Measurements from ENCODE around the gene NAIF1.
"Not testable (repeated sequence)": the region's sequence is repeated elsewhere in the genome, so short reads cannot be mapped to it uniquely, and the experiment has no call there.

Gene NAIF1

GRCh38 chr9:128036522-128036921 lies 30.6 kb downstream of the NAIF1 start:
- not testable (repeated sequence) for H2AFZ ChIP-seq (ENCODE audit: low read length); H3K4ac ChIP-seq (ENCODE audit: low read length); H3K4me2 ChIP-seq (ENCODE audit: insufficient read depth, low read length, poor library complexity, severe bottlenecking); H2BK5ac ChIP-seq (ENCODE audit: low read length); H3K4me1 ChIP-seq (ENCODE audit: control insufficient read depth in 2 of 2, insufficient read depth in 1 of 2, low read depth in 1 of 2, low read length in 2 of 2); H3K9ac ChIP-seq (ENCODE audit: low read depth, low read length, poor library complexity); H2BK12ac ChIP-seq (ENCODE audit: low read length); H3K9me3 ChIP-seq (replicated peaks in 1 of 2; ENCODE audit: control insufficient read depth in 2 of 2, insufficient read depth in 1 of 2, low read depth in 1 of 2, low read length in 2 of 2); H3K14ac ChIP-seq (ENCODE audit: low read length); H3K23ac ChIP-seq (ENCODE audit: low read depth, low read length, poor library complexity); H2AK5ac ChIP-seq (ENCODE audit: low read depth, low read length); H4K91ac ChIP-seq (ENCODE audit: low read depth, low read length, poor library complexity); H2BK15ac ChIP-seq (ENCODE audit: low read length); H4K8ac ChIP-seq (ENCODE audit: low read depth, low read length); H2BK120ac ChIP-seq (ENCODE audit: low read depth, low read length); H3K18ac ChIP-seq (ENCODE audit: low read length); H3K27me3 ChIP-seq (ENCODE audit: control insufficient read depth in 3 of 3, insufficient read depth in 3 of 3, low read depth in 1 of 3, low read length in 3 of 3); DNase-seq (ENCODE audit: low spot score); H3K36me3 ChIP-seq (replicated peaks in 1 of 2; ENCODE audit: control insufficient read depth in 2 of 2, insufficient read depth in 2 of 2, low read length in 2 of 2); H3K4me3 ChIP-seq (ENCODE audit: low read length in 2 of 2); H3K79me1 ChIP-seq (ENCODE audit: low read depth, low read length); H3K27ac ChIP-seq (replicated peaks; ENCODE audit: low read length)
- no CpG with 5 or more reads among the region's 3 CpGs for WGBS, 2 donors (ENCODE audit: extremely low coverage in 2 of 2, insufficient read length in 2 of 2, insufficient replicate concordance in 1 of 2)

- Histone ChIP-seq H3K4me3 (ENCODE audit: low read length in 2 of 2) (no peak overlapping the region), H2BK5ac (ENCODE audit: low read length) (no peak overlapping the region), H3K36me3 (replicated peaks in 1 of 2; ENCODE audit: control insufficient read depth in 2 of 2, insufficient read depth in 2 of 2, low read length in 2 of 2) (no peaks in the 10 kb centered on the region), H4K8ac (ENCODE audit: low read depth, low read length) (no peak overlapping the region), H3K9ac (ENCODE audit: low read depth, low read length, poor library complexity) (no peak overlapping the region), H2BK15ac (ENCODE audit: low read length) (peak overlapping the region; percentile 13), H2BK12ac (ENCODE audit: low read length) (peak overlapping the region; percentile 36), H3K23ac (ENCODE audit: low read depth, low read length, poor library complexity) (no peak overlapping the region), H3K4me2 (ENCODE audit: insufficient read depth, low read length, poor library complexity, severe bottlenecking) (no peak overlapping the region), H3K14ac (ENCODE audit: low read length) (no peak overlapping the region), H3K4ac (ENCODE audit: low read length) (no peak overlapping the region), H3K79me1 (ENCODE audit: low read depth, low read length) (no peaks in the 10 kb centered on the region), H4K91ac (ENCODE audit: low read depth, low read length, poor library complexity) (no peak overlapping the region), H3K18ac (ENCODE audit: low read length) (peak overlapping the region; percentile 55), H3K9me3 (replicated peaks in 1 of 2; ENCODE audit: control insufficient read depth in 2 of 2, insufficient read depth in 1 of 2, low read depth in 1 of 2, low read length in 2 of 2) (no peaks in the 10 kb centered on the region), H3K27me3 (ENCODE audit: control insufficient read depth in 3 of 3, insufficient read depth in 3 of 3, low read depth in 1 of 3, low read length in 3 of 3) (no peaks in the 10 kb centered on the region), H2AK5ac (ENCODE audit: low read depth, low read length) (peak overlapping the region; percentile 12), H3K4me1 (ENCODE audit: control insufficient read depth in 2 of 2, insufficient read depth in 1 of 2, low read depth in 1 of 2, low read length in 2 of 2) (no peaks in the 10 kb centered on the region), H2AFZ (ENCODE audit: low read length) (peak overlapping the region; percentile 70), H3K27ac (replicated peaks; ENCODE audit: low read length) (no peak overlapping the region), H2BK120ac (ENCODE audit: low read depth, low read length) (no peak overlapping the region)
- DNase-seq (ENCODE audit: low spot score) = peak; percentile 76
- no CpG with 5 or more reads among the region's 8 CpGs for WGBS, 2 donors (ENCODE audit: extremely low coverage in 2 of 2, insufficient read length in 2 of 2, insufficient replicate concordance in 1 of 2)
These were observed 32.1 kb downstream of the NAIF1 start for GRCh38 chr9:128034821-128035652.

GRCh38 chr9:128033609-128034008 lies 33.5 kb downstream of the NAIF1 start:
- Histone ChIP-seq H3K36me3 (replicated peaks in 1 of 2; ENCODE audit: control insufficient read depth in 2 of 2, insufficient read depth in 2 of 2, low read length in 2 of 2) (no peaks in the 10 kb centered on the region), H2AK5ac (ENCODE audit: low read depth, low read length) (no peak overlapping the region), H3K18ac (ENCODE audit: low read length) (no peak overlapping the region), H2BK120ac (ENCODE audit: low read depth, low read length) (no peak overlapping the region), H3K4me1 (ENCODE audit: control insufficient read depth in 2 of 2, insufficient read depth in 1 of 2, low read depth in 1 of 2, low read length in 2 of 2) (no peaks in the 10 kb centered on the region), H3K4ac (ENCODE audit: low read length) (no peak overlapping the region), H2AFZ (ENCODE audit: low read length) (no peak overlapping the region), H3K23ac (ENCODE audit: low read depth, low read length, poor library complexity) (no peak overlapping the region), H3K9ac (ENCODE audit: low read depth, low read length, poor library complexity) (no peak overlapping the region), H2BK15ac (ENCODE audit: low read length) (no peak overlapping the region), H3K27ac (replicated peaks; ENCODE audit: low read length) (no peak overlapping the region), H3K27me3 (ENCODE audit: control insufficient read depth in 3 of 3, insufficient read depth in 3 of 3, low read depth in 1 of 3, low read length in 3 of 3) (no peaks in the 10 kb centered on the region), H3K4me2 (ENCODE audit: insufficient read depth, low read length, poor library complexity, severe bottlenecking) (no peak overlapping the region), H3K14ac (ENCODE audit: low read length) (no peak overlapping the region), H3K79me1 (ENCODE audit: low read depth, low read length) (no peaks in the 10 kb centered on the region), H4K8ac (ENCODE audit: low read depth, low read length) (no peak overlapping the region), H2BK5ac (ENCODE audit: low read length) (no peak overlapping the region), H3K9me3 (replicated peaks in 1 of 2; ENCODE audit: control insufficient read depth in 2 of 2, insufficient read depth in 1 of 2, low read depth in 1 of 2, low read length in 2 of 2) (no peaks in the 10 kb centered on the region), H2BK12ac (ENCODE audit: low read length) (no peak overlapping the region), H4K91ac (ENCODE audit: low read depth, low read length, poor library complexity) (no peak overlapping the region), H3K4me3 (ENCODE audit: low read length in 2 of 2) (no peak overlapping the region)
- no peak for DNase-seq (ENCODE audit: low spot score)
- no CpG with 5 or more reads among the region's 4 CpGs for WGBS, 2 donors (ENCODE audit: extremely low coverage in 2 of 2, insufficient read length in 2 of 2, insufficient replicate concordance in 1 of 2)

GRCh38 chr9:128027705-128028104 lies 39.4 kb downstream of the NAIF1 start:
- DNase-seq (ENCODE audit: low spot score) = no peak
- no CpG with 5 or more reads among the region's 4 CpGs for WGBS, 2 donors (ENCODE audit: extremely low coverage in 2 of 2, insufficient read length in 2 of 2, insufficient replicate concordance in 1 of 2)
- no peak overlapping the region for H2AK5ac ChIP-seq (ENCODE audit: low read depth, low read length)

More at GRCh38 chr9:128027705-128028104, 39.4 kb downstream of the NAIF1 start:
- Histone ChIP-seq H3K4me3 (ENCODE audit: low read length in 2 of 2) (no peak overlapping the region), H3K4ac (ENCODE audit: low read length) (no peak overlapping the region), H3K9me3 (replicated peaks in 1 of 2; ENCODE audit: control insufficient read depth in 2 of 2, insufficient read depth in 1 of 2, low read depth in 1 of 2, low read length in 2 of 2) (no peaks in the 10 kb centered on the region), H4K8ac (ENCODE audit: low read depth, low read length) (no peak overlapping the region), H3K27ac (replicated peaks; ENCODE audit: low read length) (no peak overlapping the region), H3K36me3 (replicated peaks in 1 of 2; ENCODE audit: control insufficient read depth in 2 of 2, insufficient read depth in 2 of 2, low read length in 2 of 2) (no peaks in the 10 kb centered on the region), H3K23ac (ENCODE audit: low read depth, low read length, poor library complexity) (no peak overlapping the region), H2BK120ac (ENCODE audit: low read depth, low read length) (no peak overlapping the region), H3K4me2 (ENCODE audit: insufficient read depth, low read length, poor library complexity, severe bottlenecking) (no peak overlapping the region), H3K9ac (ENCODE audit: low read depth, low read length, poor library complexity) (no peak overlapping the region), H3K14ac (ENCODE audit: low read length) (no peak overlapping the region), H2BK5ac (ENCODE audit: low read length) (no peak overlapping the region), H3K79me1 (ENCODE audit: low read depth, low read length) (no peaks in the 10 kb centered on the region), H2AFZ (ENCODE audit: low read length) (no peak overlapping the region), H2BK12ac (ENCODE audit: low read length) (no peak overlapping the region), H3K18ac (ENCODE audit: low read length) (no peak overlapping the region), H4K91ac (ENCODE audit: low read depth, low read length, poor library complexity) (no peak overlapping the region), H2BK15ac (ENCODE audit: low read length) (no peak overlapping the region), H3K4me1 (ENCODE audit: control insufficient read depth in 2 of 2, insufficient read depth in 1 of 2, low read depth in 1 of 2, low read length in 2 of 2) (peaks cover 2 to 6% of the 10 kb centered on the region in 2 donors), H3K27me3 (ENCODE audit: control insufficient read depth in 3 of 3, insufficient read depth in 3 of 3, low read depth in 1 of 3, low read length in 3 of 3) (peaks cover 0 to 3% (median 0%) of the 10 kb centered on the region in 3 experiments)

All from neuronal stem cell (in vitro differentiated cells).